ENCODE results near the gene ZMIZ2.
"Not testable (repeated sequence)": the region's sequence is repeated elsewhere in the genome, so short reads cannot be mapped to it uniquely, and the experiment has no call there.

ZMIZ2 gene

GRCh38 chr7:44759246-44759645 is 10.6 kb downstream of the ZMIZ2 start:
- no peak for DNase-seq

- DNase-seq = no peak
Measured at GRCh38 chr7:44760034-44760580, 11.5 kb downstream of the ZMIZ2 start.

GRCh38 chr7:44761207-44762161 is 12.8 kb downstream of the ZMIZ2 start:
- no peak for DNase-seq

GRCh38 chr7:44762300-44762699 is 13.7 kb downstream of the ZMIZ2 start:
- no peak for DNase-seq

- no peak for DNase-seq
Measured at GRCh38 chr7:44762726-44763522, 14.3 kb downstream of the ZMIZ2 start.

GRCh38 chr7:44764081-44764480 is 15.4 kb downstream of the ZMIZ2 start:
- DNase-seq = no peak

GRCh38 chr7:44764665-44765578 is 16.3 kb downstream of the ZMIZ2 start:
- no peak for DNase-seq

- DNase-seq = no peak
Measured at GRCh38 chr7:44765579-44766415, 17.1 kb downstream of the ZMIZ2 start.

GRCh38 chr7:44766416-44766801 is 17.8 kb downstream of the ZMIZ2 start:
- DNase-seq = no peak

GRCh38 chr7:44767134-44767911 is 18.7 kb downstream of the ZMIZ2 start:
- no peak for DNase-seq

GRCh38 chr7:44767912-44768627 is 19.4 kb downstream of the ZMIZ2 start:
- DNase-seq = peak in 5 of 6 experiments; percentile 3 to 34 (median 23)

GRCh38 chr7:44768628-44769371 is 20.2 kb downstream of the ZMIZ2 start:
- DNase-seq = no peak

- DNase-seq = no peak
Measured at GRCh38 chr7:44769376-44769775, 20.7 kb downstream of the ZMIZ2 start.

- no peak for DNase-seq
Measured at GRCh38 chr7:44769776-44770294, 21.2 kb downstream of the ZMIZ2 start.

- DNase-seq = no peak
Measured at GRCh38 chr7:44771358-44771757, 22.7 kb downstream of the ZMIZ2 start.

- no peak for DNase-seq
Measured at GRCh38 chr7:44772440-44772839, 23.8 kb downstream of the ZMIZ2 start.

GRCh38 chr7:44772867-44773266 is 24.2 kb downstream of the ZMIZ2 start:
- DNase-seq = no peak

GRCh38 chr7:44774486-44774885 is 25.8 kb downstream of the ZMIZ2 start:
- DNase-seq = not testable (repeated sequence)

All from stimulated activated naive CD4-positive, alpha-beta T cell (primary cell).